Neural cell (in vitro differentiated cells): ENCODE measurements around the gene TRMT2A.

Source experiments
- CTCF ChIP-seq: fragments of 450-650 bp; IDR thresholded peaks from 2 replicates; pipeline ENCODE4 v1.5.1; 2014; ENCODE audit warnings: antibody characterized with exemption, mild to moderate bottlenecking, moderate library complexity; ENCODE audit not compliant: poor library complexity, severe bottlenecking
- EP300 ChIP-seq: fragments of 450-650 bp; conservative IDR thresholded peaks from 2 replicates; pipeline ENCODE4 v1.6.1; 2014; ENCODE audit warnings: antibody characterized with exemption, mild to moderate bottlenecking, moderate library complexity; ENCODE audit not compliant: poor library complexity, severe bottlenecking
- POLR2AphosphoS5 ChIP-seq: IDR thresholded peaks from 2 replicates; pipeline ENCODE4 v1.6.1; 2012
- RAD21 ChIP-seq: fragments of 450-650 bp; conservative IDR thresholded peaks from 2 replicates; pipeline ENCODE4 v1.6.1; 2014; ENCODE audit warnings: antibody characterized with exemption, mild to moderate bottlenecking, moderate library complexity
- TF ChIP-seq, protein P1 (sequence below): IDR thresholded peaks from 2 replicates; pipeline ENCODE4 v1.6.1; 2012; ENCODE audit warnings: borderline replicate concordance

GRCh38 chr22:20083157-20083890 is 33.7 kb downstream of the TRMT2A start:
- no peak for TF ChIP-seq EP300
- TF ChIP-seq CTCF = no peak
- TF ChIP-seq RAD21 = no peak
- no peak for TF ChIP-seq POLR2AphosphoS5
- TF ChIP-seq, protein P1, sequence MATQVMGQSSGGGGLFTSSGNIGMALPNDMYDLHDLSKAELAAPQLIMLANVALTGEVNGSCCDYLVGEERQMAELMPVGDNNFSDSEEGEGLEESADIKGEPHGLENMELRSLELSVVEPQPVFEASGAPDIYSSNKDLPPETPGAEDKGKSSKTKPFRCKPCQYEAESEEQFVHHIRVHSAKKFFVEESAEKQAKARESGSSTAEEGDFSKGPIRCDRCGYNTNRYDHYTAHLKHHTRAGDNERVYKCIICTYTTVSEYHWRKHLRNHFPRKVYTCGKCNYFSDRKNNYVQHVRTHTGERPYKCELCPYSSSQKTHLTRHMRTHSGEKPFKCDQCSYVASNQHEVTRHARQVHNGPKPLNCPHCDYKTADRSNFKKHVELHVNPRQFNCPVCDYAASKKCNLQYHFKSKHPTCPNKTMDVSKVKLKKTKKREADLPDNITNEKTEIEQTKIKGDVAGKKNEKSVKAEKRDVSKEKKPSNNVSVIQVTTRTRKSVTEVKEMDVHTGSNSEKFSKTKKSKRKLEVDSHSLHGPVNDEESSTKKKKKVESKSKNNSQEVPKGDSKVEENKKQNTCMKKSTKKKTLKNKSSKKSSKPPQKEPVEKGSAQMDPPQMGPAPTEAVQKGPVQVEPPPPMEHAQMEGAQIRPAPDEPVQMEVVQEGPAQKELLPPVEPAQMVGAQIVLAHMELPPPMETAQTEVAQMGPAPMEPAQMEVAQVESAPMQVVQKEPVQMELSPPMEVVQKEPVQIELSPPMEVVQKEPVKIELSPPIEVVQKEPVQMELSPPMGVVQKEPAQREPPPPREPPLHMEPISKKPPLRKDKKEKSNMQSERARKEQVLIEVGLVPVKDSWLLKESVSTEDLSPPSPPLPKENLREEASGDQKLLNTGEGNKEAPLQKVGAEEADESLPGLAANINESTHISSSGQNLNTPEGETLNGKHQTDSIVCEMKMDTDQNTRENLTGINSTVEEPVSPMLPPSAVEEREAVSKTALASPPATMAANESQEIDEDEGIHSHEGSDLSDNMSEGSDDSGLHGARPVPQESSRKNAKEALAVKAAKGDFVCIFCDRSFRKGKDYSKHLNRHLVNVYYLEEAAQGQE = no peak
